Activated T-cell treated with anti-CD3 and anti-CD28 coated beads, Interleukin-2, amount 50 U/mL, for 4 hours (primary cell): ENCODE data around the gene ANO8. TPM values are rescaled to one million over a fixed set of nuclear protein-coding genes. Genes with fewer than 3 reads are reported as not detected.

Experiments
- ATAC-seq, 2 donors: fragments of 200-7000 bp; cut with Tn5 transposase; one replicate each; pipeline ENCODE4 v1.10.0; 2021
- DNase-seq: peaks from one replicate; pipeline ENCODE4 v3.0.0-alpha.2; 2020
- H3K27me3 Mint-ChIP-seq: one replicate; pipeline ENCODE4 v1.8.0; 2021; ENCODE audit warnings: low read depth, mixed read lengths
- H3K36me3 Mint-ChIP-seq: one replicate; pipeline ENCODE4 v1.8.0; 2022; ENCODE audit warnings: mixed read lengths; ENCODE audit not compliant: insufficient read depth
- H3K4me1 Mint-ChIP-seq: one replicate; pipeline ENCODE4 v1.8.0; 2021; ENCODE audit warnings: low read depth, mixed read lengths
- H3K4me3 Mint-ChIP-seq: one replicate; pipeline ENCODE4 v1.8.0; 2021; ENCODE audit warnings: mild to moderate bottlenecking, moderate library complexity, mixed read lengths
- H3K9me3 Mint-ChIP-seq: one replicate; pipeline ENCODE4 v1.8.0; 2021; ENCODE audit warnings: mixed read lengths
- total RNA-seq, 3 donors: library from RNA; stranded (reverse); gene quantifications; one replicate each; pipeline ENCODE4 v1.2.1, GENCODE V29; 2021

Gene ANO8
- total RNA-seq, 3 donors from 2014 or later, result 2.8 to 3.0 (median 2.9) TPM

- Mint-ChIP-seq H3K9me3 (no peaks in the 10 kb centered on the region), H3K36me3 (peaks cover 15% of the 10 kb centered on the region), H3K27me3 (no peaks in the 10 kb centered on the region), H3K4me1 (peaks cover 21% of the 10 kb centered on the region), H3K4me3 (no peak overlapping the region)
- no peak for DNase-seq
- no peak for ATAC-seq
Measured at GRCh38 chr19:17314007-17314593, 20.6 kb downstream of the ANO8 start.

- no peak for ATAC-seq
- H3K4me3 Mint-ChIP-seq, result no peak overlapping the region
Measured at GRCh38 chr19:17312189-17313113, 22.2 kb downstream of the ANO8 start.

GRCh38 chr19:17311455-17312188 is 23.0 kb downstream of the ANO8 start:
- Mint-ChIP-seq H3K4me1 (peaks cover 30% of the 10 kb centered on the region), H3K27me3 (no peaks in the 10 kb centered on the region), H3K9me3 (no peaks in the 10 kb centered on the region), H3K4me3 (peak overlapping the region; percentile 66), H3K36me3 (peaks cover 15% of the 10 kb centered on the region)
- ATAC-seq, result no peak
- no peak for DNase-seq

More at GRCh38 chr19:17312189-17313113, 22.2 kb downstream of the ANO8 start:
- DNase-seq, result no peak
- Mint-ChIP-seq H3K4me1 (peaks cover 30% of the 10 kb centered on the region), H3K27me3 (no peaks in the 10 kb centered on the region), H3K9me3 (no peaks in the 10 kb centered on the region), H3K36me3 (peaks cover 15% of the 10 kb centered on the region)

- H3K4me3 Mint-ChIP-seq, result peak overlapping the region; percentile 97
- H3K9me3 Mint-ChIP-seq, result no peaks in the 10 kb centered on the region
- ATAC-seq (no peak), DNase-seq (no peak)
- peaks cover 8% of the 10 kb centered on the region for H3K36me3 Mint-ChIP-seq
- no peaks in the 10 kb centered on the region for H3K27me3 Mint-ChIP-seq
- H3K4me1 Mint-ChIP-seq, result peaks cover 35% of the 10 kb centered on the region
Measured at GRCh38 chr19:17309965-17310461, 24.6 kb downstream of the ANO8 start.

- DNase-seq, result peak; percentile 98
Measured at GRCh38 chr19:17309198-17309964, 25.3 kb downstream of the ANO8 start, which contains the start of gene DDA1. TSS of gene DDA1 (plus strand) at chr19:17309563. CDS start at chr19:17309655, 92 bp downstream.

GRCh38 chr19:17307876-17308377 is 26.7 kb downstream of the ANO8 start:
- ATAC-seq (no peak), DNase-seq (no peak)
- Mint-ChIP-seq H3K9me3 (no peaks in the 10 kb centered on the region), H3K27me3 (no peaks in the 10 kb centered on the region), H3K4me1 (peaks cover 45% of the 10 kb centered on the region), H3K36me3 (peaks cover 8% of the 10 kb centered on the region), H3K4me3 (peak overlapping the region; percentile 89)

More at GRCh38 chr19:17309198-17309964, 25.3 kb downstream of the ANO8 start, which contains the start of gene DDA1:
- ATAC-seq, result peak; percentile 85 to 87
- Mint-ChIP-seq H3K4me1 (peaks cover 39% of the 10 kb centered on the region), H3K4me3 (peak within 1 kb of the TSS; percentile 97), H3K27me3 (no peaks in the 10 kb centered on the region), H3K36me3 (peaks cover 8% of the 10 kb centered on the region), H3K9me3 (no peaks in the 10 kb centered on the region)

- peaks cover 45% of the 10 kb centered on the region for H3K4me1 Mint-ChIP-seq
- H3K9me3 Mint-ChIP-seq, result no peaks in the 10 kb centered on the region
- H3K27me3 Mint-ChIP-seq, result no peaks in the 10 kb centered on the region
- no peak for ATAC-seq
- DNase-seq, result no peak
- H3K4me3 Mint-ChIP-seq, result peak overlapping the region; percentile 89
- peaks cover 2% of the 10 kb centered on the region for H3K36me3 Mint-ChIP-seq
Measured at GRCh38 chr19:17306285-17306714, 28.4 kb downstream of the ANO8 start.

GRCh38 chr19:17305517-17306284 is 29.0 kb downstream of the ANO8 start, which contains the start of gene MRPL34:
TSS of gene MRPL34 (plus strand) at chr19:17305872. CDS start at chr19:17305893, 21 bp downstream.
- Mint-ChIP-seq H3K4me3 (peak within 1 kb of the TSS; percentile 89), H3K4me1 (peaks cover 42% of the 10 kb centered on the region)

GRCh38 chr19:17305216-17305516 is 29.5 kb downstream of the ANO8 start:
- DNase-seq (no peak), ATAC-seq (no peak)
- Mint-ChIP-seq H3K4me1 (peaks cover 36% of the 10 kb centered on the region), H3K27me3 (no peaks in the 10 kb centered on the region), H3K9me3 (no peaks in the 10 kb centered on the region), H3K4me3 (peak overlapping the region; percentile 89), H3K36me3 (no peaks in the 10 kb centered on the region)

More at GRCh38 chr19:17305517-17306284, 29.0 kb downstream of the ANO8 start, which contains the start of gene MRPL34:
- ATAC-seq (peak; percentile 60 to 65), DNase-seq (peak; percentile 89)
- Mint-ChIP-seq H3K9me3 (no peaks in the 10 kb centered on the region), H3K36me3 (no peaks in the 10 kb centered on the region), H3K27me3 (no peaks in the 10 kb centered on the region)

GRCh38 chr19:17304386-17305215 is 30.1 kb downstream of the ANO8 start:
- H3K4me1 Mint-ChIP-seq, result peaks cover 34% of the 10 kb centered on the region
- no peaks in the 10 kb centered on the region for H3K36me3 Mint-ChIP-seq
- no peaks in the 10 kb centered on the region for H3K27me3 Mint-ChIP-seq
- DNase-seq (no peak), ATAC-seq (no peak)
- peak overlapping the region; percentile 89 for H3K4me3 Mint-ChIP-seq
- H3K9me3 Mint-ChIP-seq, result no peaks in the 10 kb centered on the region

GRCh38 chr19:17303940-17304267 is 30.8 kb downstream of the ANO8 start:
- H3K4me1 Mint-ChIP-seq, result peaks cover 29% of the 10 kb centered on the region
- DNase-seq, result no peak
- no peaks in the 10 kb centered on the region for H3K36me3 Mint-ChIP-seq
- ATAC-seq, result no peak
- no peaks in the 10 kb centered on the region for H3K27me3 Mint-ChIP-seq
- H3K9me3 Mint-ChIP-seq, result no peaks in the 10 kb centered on the region
- peak overlapping the region; percentile 66 for H3K4me3 Mint-ChIP-seq
